Activated CD4-positive, alpha-beta T cell treated with anti-CD3 and anti-CD28 coated beads for 4 hours (primary cell): ENCODE results near the gene EPHA1.
A peak's percentile ranks its signal among the peaks of the same experiment; 100 is the strongest.

ENCODE experiments used
- DNase-seq, 2 donors: peaks; one replicate each; pipeline ENCODE4 v3.0.0-alpha.2; 2020

The EPHA1 gene

GRCh38 chr7:143387156-143387975, 21.3 kb downstream of the EPHA1 start:
- DNase-seq = no peak

GRCh38 chr7:143385891-143386781, 22.5 kb downstream of the EPHA1 start:
- no peak for DNase-seq

- no peak for DNase-seq
Observed at GRCh38 chr7:143384661-143385631, 23.7 kb downstream of the EPHA1 start.

GRCh38 chr7:143384148-143384547, 24.5 kb downstream of the EPHA1 start:
- DNase-seq = no peak

GRCh38 chr7:143383642-143383957, 25.1 kb downstream of the EPHA1 start:
- no peak for DNase-seq

- no peak for DNase-seq
Observed at GRCh38 chr7:143382791-143383641, 25.6 kb downstream of the EPHA1 start.

GRCh38 chr7:143382126-143382790, 26.4 kb downstream of the EPHA1 start:
- DNase-seq = no peak

- DNase-seq = peak in 1 of 2 donors; percentile 24
Observed at GRCh38 chr7:143381427-143382125, 27.1 kb downstream of the EPHA1 start.

GRCh38 chr7:143380646-143381426, 27.8 kb downstream of the EPHA1 start, which contains the start of gene ZYX:
Gene ZYX, plus strand, starts transcription at chr7:143381345. Its CDS starts 227 bp downstream, at chr7:143381572.
- peak; percentile 90 to 91 for DNase-seq

GRCh38 chr7:143380260-143380645, 28.4 kb downstream of the EPHA1 start:
- DNase-seq = peak; percentile 84 to 88

GRCh38 chr7:143379611-143380259, 28.9 kb downstream of the EPHA1 start:
- DNase-seq = no peak

- DNase-seq = no peak
Observed at GRCh38 chr7:143376396-143376795, 32.3 kb downstream of the EPHA1 start.

- peak; percentile 25 to 42 for DNase-seq
Observed at GRCh38 chr7:143375298-143376034, 33.2 kb downstream of the EPHA1 start.

GRCh38 chr7:143374561-143374960, 34.1 kb downstream of the EPHA1 start:
- DNase-seq = no peak

GRCh38 chr7:143373255-143373794, 35.3 kb downstream of the EPHA1 start:
- DNase-seq = no peak

- DNase-seq = peak; percentile 40 to 53
Observed at GRCh38 chr7:143372070-143372469, 36.6 kb downstream of the EPHA1 start.

- no peak for DNase-seq
Observed at GRCh38 chr7:143369678-143370651, 38.7 kb downstream of the EPHA1 start.
